ENCODE results near the gene TRIM44.

GRCh38 chr11:35712533-35712932, 50.0 kb downstream of the TRIM44 start:
- TF ChIP-seq, protein P1, sequence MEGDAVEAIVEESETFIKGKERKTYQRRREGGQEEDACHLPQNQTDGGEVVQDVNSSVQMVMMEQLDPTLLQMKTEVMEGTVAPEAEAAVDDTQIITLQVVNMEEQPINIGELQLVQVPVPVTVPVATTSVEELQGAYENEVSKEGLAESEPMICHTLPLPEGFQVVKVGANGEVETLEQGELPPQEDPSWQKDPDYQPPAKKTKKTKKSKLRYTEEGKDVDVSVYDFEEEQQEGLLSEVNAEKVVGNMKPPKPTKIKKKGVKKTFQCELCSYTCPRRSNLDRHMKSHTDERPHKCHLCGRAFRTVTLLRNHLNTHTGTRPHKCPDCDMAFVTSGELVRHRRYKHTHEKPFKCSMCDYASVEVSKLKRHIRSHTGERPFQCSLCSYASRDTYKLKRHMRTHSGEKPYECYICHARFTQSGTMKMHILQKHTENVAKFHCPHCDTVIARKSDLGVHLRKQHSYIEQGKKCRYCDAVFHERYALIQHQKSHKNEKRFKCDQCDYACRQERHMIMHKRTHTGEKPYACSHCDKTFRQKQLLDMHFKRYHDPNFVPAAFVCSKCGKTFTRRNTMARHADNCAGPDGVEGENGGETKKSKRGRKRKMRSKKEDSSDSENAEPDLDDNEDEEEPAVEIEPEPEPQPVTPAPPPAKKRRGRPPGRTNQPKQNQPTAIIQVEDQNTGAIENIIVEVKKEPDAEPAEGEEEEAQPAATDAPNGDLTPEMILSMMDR (IDR thresholded peaks at IDR 0.05) = no peak
- TF ChIP-seq POLR2A (IDR thresholded peaks at IDR 0.05) = no peak
- TF ChIP-seq POLR2AphosphoS5 (IDR thresholded peaks at IDR 0.05) = no peak
